Lower leg skin (tissue), 3 donors: Measurements from ENCODE around the gene ARPP21.

ENCODE experiments used
- CTCF ChIP-seq, 3 donors: fragments of 450-650 bp; IDR thresholded peaks; one replicate each; pipeline ENCODE4 v1.5.1; 2016; ENCODE audit warnings: antibody characterized with exemption in 3 of 3, mild to moderate bottlenecking in 3 of 3, moderate library complexity in 2 of 3
- POLR2A ChIP-seq, 2 donors: fragments of 450-650 bp; IDR thresholded peaks; one replicate each; pipeline ENCODE4 v1.6.1; 2016 to 2017; ENCODE audit warnings: antibody characterized with exemption in 2 of 2, mild to moderate bottlenecking in 1 of 2, moderate library complexity in 1 of 2

GRCh38 chr3:35648347-35648746, 9.0 kb downstream of the ARPP21 start:
- no peak for TF ChIP-seq CTCF (IDR thresholded peaks at IDR 0.05)
- TF ChIP-seq POLR2A (IDR thresholded peaks at IDR 0.05) = no peak
